Fibroblast of peridontal ligament (primary cell): ENCODE data around the gene WDR4.
"Not testable (repeated sequence)": the region's sequence is repeated elsewhere in the genome, so short reads cannot be mapped to it uniquely, and the experiment has no call there.

Source experiments
- DNase-seq: peaks from one replicate; pipeline ENCODE4 v3.0.0-alpha.2; 2010; ENCODE audit errors: extremely low read depth

Gene WDR4

DNA sequence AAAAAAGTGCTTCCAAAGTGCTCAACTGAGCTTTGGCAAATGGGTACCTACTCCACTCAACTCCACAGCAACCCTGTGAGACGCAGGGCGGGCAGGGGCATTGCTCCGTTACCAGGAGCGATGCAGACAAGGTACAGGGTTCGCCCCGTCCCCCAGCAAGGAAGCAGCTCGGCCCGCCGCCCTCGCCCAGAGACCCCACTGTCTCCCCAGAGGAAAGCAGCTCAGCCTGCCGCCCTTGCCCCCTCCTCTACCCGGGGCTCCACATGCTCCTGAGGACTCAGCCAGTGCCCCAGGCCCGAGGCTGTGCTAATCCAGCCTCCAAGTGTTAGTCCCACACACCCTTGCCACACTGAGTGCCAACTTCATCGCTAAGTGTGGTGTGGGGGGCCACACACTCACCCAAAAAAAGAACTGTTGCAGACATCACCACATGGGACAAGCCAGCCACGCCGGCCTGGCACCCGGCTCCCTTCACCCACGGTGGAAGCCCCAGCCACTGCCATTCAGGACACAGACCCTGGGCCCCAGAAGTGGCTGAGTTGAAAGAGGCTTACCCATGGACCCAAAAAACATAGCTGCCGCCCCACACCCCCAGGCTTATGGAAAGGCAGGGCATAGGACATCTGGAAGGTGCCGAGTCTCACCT, 26.3 kb downstream of the WDR4 start:
- no peak for DNase-seq

- no peak for DNase-seq
These were observed 27.3 kb downstream of the WDR4 start for GRCh38 chr21:42851812-42852665.

- DNase-seq: no peak
These were observed 28.4 kb downstream of the WDR4 start for GRCh38 chr21:42850866-42851391.

DNA sequence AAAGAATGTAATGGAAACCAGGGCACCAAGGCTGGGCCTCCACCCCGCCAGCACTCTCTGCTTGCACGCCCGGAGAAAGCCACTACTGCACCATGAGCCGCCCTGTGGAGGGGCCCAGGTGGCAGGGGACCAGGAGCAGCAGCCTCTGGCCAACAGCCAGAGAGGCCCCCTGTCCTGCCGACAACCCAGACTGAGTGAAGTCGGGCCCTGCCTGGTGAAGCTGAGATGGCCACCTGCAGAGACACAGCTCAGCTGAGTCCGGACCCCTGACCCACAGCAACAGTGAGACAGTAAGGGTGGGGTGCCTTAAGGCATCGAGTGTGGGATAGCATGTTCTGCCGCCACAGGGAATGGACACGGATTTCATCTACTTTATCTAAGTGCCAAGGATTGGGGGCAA, 28.9 kb downstream of the WDR4 start:
- DNase-seq: no peak

- DNase-seq: no peak
These were observed 29.5 kb downstream of the WDR4 start for GRCh38 chr21:42849759-42850412.

GRCh38 chr21:42848932-42849758, 30.2 kb downstream of the WDR4 start:
- no peak for DNase-seq

- not testable (repeated sequence) for DNase-seq
These were observed 31.0 kb downstream of the WDR4 start for GRCh38 chr21:42848144-42848931.

- DNase-seq: no peak
These were observed 31.6 kb downstream of the WDR4 start for GRCh38 chr21:42847726-42848125.

GRCh38 chr21:42847051-42847707, 32.2 kb downstream of the WDR4 start:
- DNase-seq: no peak

- no peak for DNase-seq
These were observed 33.1 kb downstream of the WDR4 start for GRCh38 chr21:42846221-42846620.

GRCh38 chr21:42845296-42845965, 33.9 kb downstream of the WDR4 start:
- peak; percentile 85 for DNase-seq

DNA sequence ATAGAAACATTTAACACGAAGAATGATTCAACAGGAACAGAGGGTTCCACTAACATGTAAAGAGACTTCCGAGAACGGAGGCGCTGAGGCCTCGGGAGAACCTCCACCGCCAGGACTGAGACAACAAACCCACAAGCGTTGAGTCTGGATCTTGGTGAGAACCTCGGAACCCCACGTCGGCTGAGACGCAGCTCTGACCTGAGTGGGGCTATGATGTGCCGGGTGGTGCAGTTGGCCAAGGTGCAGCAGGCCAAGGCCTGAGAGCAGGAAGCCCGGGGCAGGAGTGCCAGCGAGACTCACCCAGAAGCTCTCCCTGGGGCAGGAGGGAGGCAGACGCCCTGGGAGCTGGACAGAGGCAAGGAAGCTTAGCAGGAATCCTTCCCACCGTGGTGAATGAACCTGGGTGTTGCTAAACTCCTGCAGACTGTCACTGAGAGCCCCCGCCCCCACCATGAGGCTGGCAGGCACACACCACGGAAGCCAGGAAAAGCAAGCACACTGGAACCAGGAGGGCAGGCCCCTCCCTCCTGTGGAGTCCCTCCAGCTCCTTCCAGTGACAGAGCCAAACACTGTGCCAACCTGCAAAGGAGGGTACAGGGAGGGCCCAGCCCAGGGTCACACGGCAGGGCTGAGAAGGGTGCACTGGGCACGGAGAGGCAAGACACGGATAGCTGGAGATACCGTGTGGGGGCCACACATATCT, 34.8 kb downstream of the WDR4 start:
- peak; percentile 14 for DNase-seq

GRCh38 chr21:42843056-42843455, 36.3 kb downstream of the WDR4 start:
- no peak for DNase-seq

GRCh38 chr21:42841916-42842655, 37.3 kb downstream of the WDR4 start:
- not testable (repeated sequence) for DNase-seq

DNA sequence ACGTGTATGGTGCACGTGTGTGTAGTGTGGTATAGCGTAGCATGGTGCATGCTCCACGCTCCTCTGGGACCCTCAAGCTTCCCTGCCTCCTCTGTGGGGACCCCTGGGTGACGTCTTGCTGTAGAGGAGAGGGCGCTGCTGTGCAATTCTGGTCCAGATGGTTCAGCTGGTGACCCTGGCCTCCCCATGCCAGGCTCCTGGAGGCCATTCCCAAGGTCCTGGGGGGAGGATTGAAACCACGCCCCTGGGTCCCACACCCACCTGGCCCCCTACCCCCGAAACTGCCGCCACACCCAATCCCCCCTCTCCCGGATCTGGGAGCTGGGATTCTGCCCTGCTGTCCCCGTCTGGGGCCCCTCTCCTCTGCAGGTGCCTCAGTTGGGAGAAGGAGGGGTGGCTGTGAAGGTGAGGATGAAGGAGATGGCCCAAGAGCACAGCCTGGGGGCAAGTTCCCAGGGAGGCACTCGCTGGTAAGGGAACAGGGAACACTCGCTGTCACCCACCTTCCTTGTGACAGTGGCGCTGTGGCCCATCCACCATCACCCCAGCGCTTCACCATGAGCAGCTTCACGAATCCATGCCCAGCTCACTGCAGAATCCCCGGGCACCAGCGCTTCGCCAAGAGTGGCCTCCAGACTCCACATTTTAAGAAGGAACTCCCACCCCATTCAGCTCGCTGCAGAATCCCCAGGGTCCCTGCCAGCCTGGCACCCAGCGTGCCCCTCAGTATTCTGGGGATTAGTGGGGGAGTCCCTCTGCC, 38.0 kb downstream of the WDR4 start:
- no peak for DNase-seq

DNA sequence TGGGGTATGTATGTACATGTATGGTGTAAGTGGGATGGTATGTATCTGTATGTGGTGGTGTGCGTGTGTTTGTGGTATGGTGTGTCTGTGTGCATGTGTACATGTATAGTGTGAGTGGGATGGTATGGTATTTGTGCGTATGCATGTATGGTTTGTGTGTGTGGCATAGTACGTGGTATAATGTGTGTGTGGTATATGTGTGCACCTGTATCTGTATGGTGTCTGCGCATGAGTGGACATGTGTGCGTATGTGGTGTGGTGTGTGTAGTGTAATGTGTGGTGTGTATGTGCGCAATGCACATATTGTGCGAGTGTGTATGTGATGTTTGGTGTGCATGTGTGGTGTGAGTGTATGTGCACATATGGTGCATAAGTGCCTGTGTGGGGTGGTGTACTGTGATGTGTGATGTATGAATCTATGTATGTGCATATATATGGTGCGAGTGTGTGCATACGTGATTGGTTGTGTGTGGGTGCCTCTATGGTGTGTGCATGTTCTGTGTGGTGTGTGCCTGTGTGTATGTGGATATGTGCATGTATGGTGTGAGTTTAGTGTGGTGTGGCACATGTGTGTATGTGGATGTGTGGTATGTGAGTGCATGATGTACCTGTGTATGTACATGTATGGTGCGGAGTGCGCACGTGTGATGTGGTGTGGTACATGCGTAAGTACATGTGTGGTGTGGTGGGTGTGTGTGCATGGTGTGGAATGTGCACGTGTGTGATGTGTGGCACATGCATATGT, 38.8 kb downstream of the WDR4 start:
- DNase-seq: no peak
